HG03520 (cell line): Measurements from ENCODE around the gene S1PR3.

ENCODE experiments used
- ATAC-seq: cut with Tn5 transposase; IDR thresholded peaks from one replicate; pipeline ENCODE4 v1.9.1; 2021; ENCODE audit warnings: mild to moderate bottlenecking, moderate library complexity; ENCODE audit not compliant: unreplicated experiment

The S1PR3 gene

DNA sequence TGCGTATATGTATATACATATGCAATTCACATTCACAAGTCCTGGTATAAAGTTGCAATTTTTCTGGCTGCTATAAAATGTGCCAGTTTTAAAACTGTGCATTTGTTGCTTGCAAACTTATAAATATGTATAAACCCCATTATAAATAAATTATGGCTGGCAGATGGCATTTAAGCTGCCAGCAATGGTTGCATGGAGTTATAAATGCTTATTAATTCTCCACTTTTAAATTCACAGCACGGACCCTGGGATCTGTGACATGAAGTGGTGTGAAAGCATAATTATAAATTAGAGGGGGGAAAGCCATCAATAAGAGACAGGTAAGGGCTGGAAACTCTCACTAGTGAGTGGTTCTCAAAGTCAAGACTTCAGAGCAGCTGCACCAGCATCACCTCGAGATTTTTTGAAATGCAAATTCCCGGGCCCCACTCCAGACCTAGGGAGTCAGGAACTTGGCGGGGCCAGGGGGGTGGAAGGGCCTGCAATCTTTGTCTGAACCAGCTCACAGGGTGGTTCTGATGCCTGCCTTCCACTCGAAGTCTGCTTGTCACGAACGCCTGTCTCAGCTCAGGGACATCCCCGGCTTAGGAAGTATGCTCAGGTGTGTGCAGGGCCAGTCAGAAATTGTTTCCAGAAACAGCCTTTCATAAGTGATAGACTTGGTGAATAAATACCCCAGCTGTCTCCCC lies 16.9 kb downstream of the S1PR3 start:
- no peak for ATAC-seq

DNA sequence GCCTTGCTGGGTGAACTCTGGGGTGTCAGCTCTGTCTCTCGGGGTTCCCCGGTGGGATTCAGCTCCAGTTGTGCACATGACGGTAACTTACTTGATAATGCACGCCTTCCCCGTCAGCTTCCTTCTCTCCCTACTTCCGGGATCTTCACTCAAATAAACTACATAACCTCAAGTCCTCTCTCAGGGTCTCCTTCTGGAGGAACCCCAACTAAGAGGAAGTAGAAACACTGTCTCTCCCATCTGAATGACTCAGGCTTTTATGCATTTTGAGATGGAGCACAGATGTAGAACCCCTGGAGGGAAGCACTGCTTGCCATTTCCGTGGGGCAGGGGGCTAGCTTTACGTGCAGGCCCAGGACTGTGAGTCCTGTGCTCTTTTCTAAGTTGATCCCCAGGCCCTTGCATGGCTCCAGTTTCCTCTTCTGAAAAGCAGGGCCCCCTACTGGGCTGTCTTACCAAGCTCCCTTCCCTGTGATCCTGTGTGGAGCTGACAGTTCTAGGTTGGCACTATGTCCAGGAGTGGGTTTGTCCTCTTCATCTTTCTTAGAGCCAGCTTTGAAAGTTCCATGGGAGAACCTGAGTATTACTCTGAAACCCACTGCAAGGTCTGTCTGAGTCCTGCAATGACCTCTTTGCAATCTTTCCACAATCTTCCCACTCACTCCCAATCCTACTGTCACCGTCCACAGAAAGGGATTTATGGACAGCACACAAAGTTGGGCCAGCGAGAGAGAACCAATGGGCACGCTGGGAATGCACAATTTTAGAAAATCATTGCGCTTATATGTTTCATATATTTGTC lies 17.7 kb downstream of the S1PR3 start:
- ATAC-seq: no peak

DNA sequence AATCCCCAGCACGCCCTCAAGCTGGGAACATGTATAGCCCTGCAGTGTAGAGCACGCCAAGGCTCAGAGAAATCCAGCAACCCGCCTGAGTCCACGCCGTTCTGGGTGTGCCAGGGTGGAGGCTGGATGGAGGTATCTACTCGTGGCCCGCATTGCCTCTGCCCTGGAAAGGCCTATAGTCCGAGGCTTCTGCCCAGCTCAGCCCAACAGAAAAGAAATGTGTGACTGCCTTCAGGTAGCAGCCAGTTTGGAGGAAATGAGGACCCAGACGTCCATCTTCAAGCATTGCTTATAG lies 18.2 kb downstream of the S1PR3 start:
- no peak for ATAC-seq

DNA sequence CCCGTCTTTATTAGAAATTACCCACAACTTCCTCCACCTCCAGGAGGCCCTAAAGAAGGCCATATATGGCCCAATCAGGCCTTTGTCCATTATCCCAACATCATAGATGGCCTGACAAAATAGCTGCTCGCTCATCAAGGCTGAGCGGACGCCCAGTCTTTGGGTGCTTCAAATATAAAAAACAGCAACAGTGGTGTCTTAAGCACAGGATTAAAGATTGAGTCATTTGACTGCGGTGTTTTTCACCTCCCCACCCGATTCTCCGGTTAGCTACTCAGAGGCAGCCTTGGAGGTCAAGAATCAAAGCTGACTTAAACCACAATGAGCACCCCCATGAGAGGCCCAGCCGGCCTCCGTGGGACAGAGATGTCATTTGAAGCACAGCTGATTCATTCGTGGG lies 18.8 kb downstream of the S1PR3 start:
- no peak for ATAC-seq

DNA sequence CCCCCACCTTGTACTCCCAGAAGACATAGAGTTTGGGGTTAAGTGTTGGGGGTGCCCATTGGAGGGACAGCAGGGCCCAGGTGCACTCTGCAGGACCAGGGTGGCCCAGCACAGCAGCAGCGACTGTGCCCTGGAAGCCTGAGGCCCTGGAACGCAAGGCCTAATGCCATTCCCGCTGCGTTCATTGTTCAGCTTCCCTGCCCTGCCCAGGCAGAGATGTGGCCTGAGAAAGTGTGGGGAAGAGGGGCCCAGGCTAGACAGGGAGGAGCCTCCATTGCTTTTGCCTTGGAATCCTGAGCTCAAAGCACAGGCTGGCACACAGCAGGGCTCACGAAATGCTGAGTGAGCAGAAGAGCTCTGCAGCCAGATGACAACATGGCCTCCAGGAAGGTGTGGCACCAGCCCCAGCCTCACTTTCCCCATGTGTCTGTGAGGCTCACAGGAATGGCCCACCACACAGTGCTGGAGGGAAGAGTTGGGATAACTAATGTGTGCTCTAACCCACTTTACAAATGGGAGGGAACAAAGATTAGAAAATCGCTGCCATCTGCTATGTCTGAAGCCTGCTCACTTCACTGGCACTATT lies 19.4 kb downstream of the S1PR3 start:
- ATAC-seq: no peak

DNA sequence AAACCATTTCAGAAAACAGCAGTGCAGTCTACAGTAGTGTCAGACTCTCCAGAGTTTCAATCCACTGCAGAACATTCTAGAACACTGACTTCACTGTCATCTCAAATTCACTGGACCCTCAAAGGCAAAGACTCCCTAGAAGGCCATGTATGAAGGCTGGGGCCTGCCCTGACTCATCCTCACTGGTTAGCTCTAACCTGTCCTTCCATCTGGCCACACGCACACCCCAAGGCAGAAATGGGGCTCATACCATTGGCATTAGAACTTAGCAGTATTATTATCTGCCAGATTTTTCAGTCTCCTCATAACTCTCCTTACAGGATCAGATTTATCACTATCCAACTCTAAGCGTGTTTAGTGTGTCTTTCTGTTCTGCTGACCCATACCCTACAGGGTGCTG lies 20.4 kb downstream of the S1PR3 start:
- no peak for ATAC-seq

DNA sequence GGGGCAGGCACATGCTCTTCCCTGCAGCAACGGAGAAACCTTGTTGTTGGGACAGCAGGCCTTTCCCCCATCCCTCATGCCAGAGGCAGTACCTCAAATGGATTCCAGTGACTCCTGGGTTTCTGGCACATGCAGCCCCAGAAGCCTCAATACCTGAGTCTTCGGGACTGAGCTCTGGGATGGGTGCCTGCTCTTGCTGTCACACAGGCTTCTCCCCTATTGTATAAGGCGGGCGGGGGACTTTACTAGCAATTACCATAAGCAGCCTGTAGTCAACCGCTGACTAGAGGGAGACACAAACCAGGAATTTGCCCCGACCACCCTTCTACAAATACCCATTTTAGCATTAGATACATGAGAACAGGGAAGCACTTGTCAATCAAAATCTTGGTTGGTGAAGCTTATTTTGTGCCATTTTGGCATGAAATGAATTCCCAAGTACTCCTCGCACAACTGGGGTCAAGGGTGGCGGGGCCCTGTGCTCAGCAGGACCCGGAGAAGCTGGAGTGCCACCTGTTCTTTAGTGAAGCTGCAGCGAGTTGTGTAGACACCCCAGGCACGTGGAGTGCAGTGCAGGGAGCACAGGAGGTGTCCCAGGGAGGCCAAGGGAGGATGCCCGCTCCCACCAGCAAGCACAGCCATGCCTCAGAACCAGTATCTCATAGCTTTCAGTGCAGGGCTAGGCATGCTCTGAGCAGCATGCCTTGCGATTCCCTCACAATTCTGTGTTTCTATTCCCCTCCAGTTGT lies 21.2 kb downstream of the S1PR3 start:
- no peak for ATAC-seq

DNA sequence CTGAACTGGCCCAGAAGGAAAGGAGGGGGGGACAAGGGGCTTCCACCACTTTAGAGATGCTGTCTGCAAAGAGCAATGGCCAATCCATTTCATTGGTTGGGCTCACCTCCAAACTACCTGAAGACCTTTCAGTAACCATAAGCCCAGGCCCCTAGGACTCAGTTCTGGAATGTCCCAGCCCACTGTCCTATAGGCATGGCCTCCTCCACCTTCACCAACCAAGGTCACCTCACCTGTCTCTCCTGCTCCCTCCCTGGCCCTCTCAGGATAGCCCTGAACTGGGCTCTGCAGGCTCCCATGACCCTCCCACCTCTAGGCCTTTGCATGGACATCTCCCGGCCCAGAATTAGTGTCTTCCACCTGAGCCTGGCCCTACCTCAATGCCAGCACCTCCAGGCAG lies 22.4 kb downstream of the S1PR3 start:
- ATAC-seq: no peak

DNA sequence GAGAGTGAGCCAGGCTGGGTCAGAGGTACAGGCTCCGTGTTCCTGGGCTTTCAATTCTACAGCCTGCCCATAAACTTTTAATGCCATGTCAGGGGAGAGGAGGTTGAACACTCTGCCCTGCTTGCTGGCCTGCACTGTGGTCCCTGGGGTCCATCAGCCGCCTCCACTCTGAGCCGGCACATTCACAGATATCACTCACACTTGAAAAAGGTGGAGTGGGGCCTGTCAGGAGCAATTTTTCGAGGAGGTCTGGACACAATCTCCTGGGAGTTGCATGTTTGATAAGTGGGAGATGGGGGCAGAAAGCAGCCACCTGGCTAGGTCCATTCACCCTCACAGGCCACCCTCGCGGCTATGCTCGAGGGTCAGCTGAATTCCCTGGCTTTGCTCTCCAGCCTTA lies 22.9 kb downstream of the S1PR3 start:
- ATAC-seq: no peak

DNA sequence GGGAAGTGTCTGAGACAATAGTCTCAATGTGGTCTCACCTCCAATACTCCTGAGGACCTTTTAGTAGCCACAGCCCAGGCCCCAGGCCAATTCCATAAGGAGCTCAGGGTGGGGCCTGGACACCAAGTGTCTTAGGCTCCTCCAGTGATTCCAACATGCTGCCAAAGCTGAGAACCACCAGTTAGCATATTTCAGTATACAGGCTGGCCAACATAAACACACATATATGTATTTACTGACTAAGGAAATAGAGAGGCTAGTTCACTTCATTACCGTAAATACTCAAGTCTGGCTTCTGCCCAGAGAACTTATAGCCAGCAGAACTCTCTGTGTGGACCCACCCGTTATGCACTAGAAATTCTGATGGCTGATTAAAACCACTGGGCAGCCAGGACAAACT lies 24.1 kb downstream of the S1PR3 start:
- no peak for ATAC-seq

DNA sequence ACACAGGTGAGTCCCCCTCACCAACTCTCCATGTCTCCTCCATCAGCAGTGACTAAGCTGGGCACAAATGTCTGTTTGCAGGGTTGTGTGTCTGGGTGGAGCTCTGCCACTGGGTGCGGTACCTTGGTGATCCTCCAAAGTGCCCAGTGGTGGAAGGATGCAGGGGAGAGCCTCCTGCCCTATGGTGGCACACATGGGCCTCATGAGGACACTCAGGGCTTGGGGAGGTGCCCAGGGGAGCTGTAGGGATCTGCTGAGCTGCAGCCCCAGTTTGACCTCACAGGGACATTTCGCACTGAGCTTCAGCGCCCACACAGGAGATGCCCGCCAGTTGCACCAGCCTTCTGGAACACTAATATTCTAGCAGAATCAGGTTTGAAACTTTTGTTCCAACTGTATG lies 29.5 kb downstream of the S1PR3 start:
- no peak for ATAC-seq

DNA sequence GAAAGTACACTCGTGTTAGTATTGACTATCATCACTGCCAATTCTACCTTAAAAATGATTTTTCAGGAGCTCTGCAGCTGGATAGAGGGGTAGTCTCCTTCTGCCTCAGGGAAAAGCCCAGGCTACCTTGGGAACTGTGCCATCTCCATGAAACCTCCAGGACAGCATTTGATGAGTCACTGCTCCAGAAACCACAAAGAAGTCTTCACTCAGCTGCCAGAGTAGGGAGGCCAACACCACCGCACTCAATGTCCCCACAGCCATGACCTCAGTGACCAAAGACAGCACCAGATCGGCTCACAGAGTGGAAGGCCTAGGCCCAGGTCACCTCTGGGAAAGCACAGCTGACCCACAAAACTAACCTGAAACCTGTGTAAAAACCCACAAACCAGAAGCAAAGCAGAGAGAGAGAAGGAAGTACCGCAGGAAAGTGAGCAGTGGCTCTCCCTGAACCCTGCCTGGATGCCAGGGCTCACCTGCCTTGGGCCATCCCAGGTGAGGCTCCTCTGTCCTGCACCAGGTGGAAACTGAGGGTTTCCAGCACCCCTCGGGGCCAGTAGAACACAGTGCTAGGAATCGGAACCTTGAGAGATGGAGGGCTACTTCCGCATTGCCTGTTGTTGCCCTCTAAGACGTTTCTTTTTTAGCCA lies 30.0 kb downstream of the S1PR3 start:
- ATAC-seq: no peak

DNA sequence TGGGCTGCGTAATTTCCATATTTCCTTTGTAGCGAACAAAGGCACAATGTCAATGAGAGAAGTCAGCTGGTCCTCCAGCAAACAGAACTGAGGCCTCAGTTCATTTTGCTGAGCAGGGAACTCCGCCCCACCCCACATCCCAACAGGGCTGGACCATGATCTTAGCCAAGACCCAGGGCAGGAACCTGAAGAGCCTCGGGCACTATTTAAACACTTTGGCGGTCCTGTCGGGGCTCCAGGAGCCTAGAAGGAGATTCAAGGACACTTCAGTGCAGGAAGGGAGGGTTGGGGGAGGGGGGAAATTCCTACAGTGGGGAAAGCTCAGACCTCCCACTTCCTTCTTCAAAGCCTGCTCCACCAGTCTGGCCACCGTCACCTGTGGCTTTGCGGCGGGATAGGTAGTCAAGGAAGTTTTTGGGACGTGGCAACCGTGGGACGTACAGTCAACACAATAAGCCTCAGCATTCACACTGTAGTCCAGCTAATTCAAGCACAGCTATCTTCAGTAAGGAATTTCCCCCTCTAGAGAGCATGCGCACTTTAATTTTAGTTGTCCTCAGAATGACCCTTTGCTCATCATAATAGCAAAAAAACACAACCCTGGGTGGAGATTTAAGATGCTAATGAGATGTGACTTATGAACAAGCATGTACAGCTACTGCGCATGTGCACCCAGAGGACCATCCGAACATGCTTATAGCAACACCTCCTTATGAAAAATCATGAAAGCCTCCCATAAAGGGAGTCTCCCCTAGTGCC lies 30.9 kb downstream of the S1PR3 start:
- no peak for ATAC-seq

DNA sequence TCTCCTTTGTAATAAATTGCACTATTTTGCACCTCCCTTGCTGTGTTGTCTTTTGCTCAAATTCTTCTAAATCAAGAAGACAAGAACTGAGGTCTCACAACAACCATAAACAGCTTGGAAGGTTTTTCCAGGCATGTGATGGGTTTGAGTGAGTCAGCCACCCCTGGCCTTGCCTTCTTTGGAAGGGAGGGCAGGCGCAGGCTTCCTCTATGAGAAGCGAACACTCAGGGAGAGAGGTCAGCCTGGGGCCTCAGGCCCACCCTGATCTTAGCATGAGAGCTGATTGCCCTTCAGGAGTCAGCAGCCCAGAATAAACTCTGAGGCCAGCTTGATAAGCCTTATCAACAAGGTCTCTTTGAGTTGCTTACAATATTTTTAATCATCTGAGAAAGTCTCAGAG lies 31.6 kb downstream of the S1PR3 start:
- no peak for ATAC-seq

DNA sequence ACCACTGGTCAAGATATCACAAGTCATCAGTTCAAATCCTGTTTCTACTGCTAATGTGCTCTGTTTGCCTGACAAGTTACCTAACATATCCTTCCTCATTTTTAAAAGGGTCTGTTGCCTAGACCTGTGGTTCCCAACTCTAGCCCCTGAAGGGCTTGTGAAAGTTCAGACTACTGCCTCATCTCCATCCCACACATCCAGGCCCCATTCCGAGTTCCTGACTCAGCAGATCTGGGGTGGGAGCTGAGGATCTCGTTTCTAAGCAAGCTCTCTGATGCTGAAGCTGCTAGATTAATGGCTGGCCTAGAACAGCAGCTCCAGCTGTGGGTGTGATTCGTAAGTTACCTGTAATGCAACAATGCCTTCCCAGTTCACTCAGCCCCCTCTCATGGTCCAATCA lies 32.5 kb downstream of the S1PR3 start:
- no peak for ATAC-seq

DNA sequence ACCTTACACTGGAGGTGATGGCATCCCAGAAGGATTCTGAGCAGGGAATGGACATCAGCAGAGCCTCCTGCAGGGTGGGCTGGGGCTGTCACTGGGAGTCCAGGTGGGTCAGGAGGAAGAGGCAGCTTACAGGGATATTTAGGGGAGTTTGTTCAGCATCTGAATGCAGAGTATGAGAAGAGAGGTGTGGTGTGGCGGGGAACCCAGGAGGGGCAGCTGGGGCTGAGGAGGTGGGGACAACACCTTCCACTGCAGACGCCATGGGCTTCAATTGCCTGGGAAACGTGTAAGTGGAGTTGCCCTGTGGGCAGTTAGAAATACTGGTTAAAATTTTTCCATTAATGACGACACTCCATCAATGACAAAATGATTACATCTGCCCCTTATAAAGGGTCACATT lies 33.5 kb downstream of the S1PR3 start:
- no peak for ATAC-seq

DNA sequence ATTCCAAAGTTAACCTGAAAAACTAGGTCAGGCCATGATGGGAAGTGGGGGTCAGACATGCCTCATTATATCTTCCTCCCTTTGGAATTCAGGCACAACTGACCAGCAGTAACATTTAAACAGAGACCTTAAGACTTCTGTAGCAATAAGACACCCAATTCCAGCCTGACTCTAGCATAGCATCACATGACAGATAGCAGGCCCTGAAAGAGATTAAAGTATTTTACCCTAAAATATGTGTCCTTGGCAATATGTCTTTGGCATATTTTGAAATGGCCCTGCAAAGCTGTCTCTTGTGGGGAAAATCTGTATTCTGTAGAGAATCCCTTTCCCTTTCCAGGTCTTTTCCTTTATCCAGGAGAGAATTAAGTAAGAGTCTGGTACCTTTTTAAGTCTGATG lies 34.3 kb downstream of the S1PR3 start:
- no peak for ATAC-seq

DNA sequence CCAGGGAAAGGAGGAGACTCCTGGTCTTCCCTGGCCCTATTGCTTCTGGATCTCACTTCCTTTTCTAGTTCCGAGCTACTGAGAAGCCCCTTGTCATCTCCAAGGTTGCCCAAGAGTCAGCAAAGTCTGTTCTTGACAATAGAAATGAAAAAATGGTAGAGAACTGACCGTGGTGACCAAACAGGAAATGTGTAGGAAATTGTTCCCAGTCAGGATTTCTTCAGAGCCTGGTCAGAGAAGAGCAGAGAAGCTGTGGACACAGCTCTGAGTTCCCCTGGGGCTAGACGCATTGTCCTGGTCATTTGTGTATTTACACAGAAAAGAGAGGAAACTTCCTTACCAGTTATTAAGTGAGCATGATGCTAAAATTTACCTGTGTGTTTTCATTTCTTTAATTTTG lies 35.6 kb downstream of the S1PR3 start:
- ATAC-seq: no peak

DNA sequence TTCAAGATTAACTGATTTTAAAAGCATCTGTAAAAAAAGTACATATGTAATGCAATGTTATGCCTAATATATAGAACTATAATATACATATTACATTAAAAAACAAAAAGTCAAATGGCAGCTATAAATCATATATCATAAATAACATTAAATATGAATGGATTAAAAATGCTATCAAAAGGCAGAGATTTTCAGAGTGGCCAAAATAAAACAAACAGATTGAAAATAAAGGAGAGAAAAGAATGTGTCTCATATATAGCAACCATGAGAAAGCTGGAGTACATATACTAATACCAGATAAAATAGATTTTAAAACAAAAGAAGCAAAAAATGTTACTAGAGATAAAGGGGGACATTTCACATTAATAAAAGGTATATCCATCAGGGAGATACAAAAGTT lies 38.5 kb downstream of the S1PR3 start:
- no peak for ATAC-seq

DNA sequence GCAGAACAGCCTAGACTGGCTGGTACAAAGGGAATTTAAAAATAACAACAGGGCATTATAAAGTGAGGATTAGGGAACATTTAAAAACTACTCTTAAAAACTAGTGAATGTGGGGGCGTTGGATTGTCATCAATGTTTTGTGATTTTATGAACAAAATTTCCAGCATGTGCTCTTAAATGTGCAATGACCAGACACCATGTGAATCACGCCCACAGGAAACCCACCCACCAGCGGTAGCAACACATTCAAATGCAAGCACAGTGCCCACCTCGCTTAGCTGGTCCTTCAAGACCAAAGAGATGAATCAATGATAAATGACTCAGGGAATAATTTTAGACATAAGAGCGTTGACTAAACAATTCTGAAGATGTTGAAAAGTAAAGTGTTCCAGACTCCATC lies 40.9 kb downstream of the S1PR3 start:
- no peak for ATAC-seq

DNA sequence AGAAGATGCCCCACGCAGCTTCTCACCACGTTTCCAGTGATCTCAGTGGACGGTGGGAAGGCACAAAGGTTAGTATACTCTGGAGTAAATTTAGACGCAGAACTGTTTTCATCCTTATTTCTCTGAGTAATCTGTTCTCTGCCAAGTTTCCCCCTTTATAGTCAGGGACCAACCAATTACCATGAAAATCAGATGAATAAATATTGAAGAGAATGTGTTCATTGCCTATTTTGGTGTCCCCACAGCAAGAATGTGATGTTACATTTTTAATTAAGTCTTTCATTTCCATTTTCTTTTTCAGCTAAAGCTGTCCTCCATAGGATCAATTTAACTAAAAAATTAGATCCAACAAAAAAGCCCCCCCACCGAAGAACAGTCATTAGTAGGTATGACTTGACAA lies 41.4 kb downstream of the S1PR3 start:
- ATAC-seq: no peak
